ENCODE results near the gene MAPK7.
"Not testable (repeated sequence)": the region's sequence is repeated elsewhere in the genome, so short reads cannot be mapped to it uniquely, and the experiment has no call there.

MAPK7 gene

DNA sequence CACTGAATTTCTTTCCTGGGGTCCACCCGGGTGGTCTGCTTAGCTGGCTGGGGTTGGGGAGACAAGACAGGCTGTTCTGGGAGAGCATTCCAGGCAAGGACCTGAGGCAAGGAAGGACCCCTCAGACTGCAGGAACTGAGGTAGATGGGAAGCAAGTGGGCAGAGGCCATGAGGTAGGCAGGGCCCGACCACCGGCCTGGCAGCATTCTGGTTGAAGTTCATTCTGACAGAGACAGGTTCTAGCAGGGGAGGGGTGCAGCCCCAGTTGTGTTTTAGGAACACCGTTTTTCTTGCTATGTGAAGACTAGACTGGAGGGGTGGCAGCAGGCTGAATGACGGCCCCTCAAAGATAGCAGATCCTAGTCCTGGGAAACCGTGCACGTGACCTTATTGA, 33.2 kb upstream of the MAPK7 start:
- H3K36me3 ChIP-seq (ENCODE audit: control insufficient read depth, low read depth, low read length): peaks cover 4% of the 10 kb centered on the region
- no peaks in the 10 kb centered on the region for H3K4me1 ChIP-seq (ENCODE audit: control insufficient read depth, low read depth, low read length)
- no peak overlapping the region for H3K9ac ChIP-seq (ENCODE audit: low read length)
- no peak overlapping the region for H3K4me3 ChIP-seq (ENCODE audit: low read length)
- H3K27ac ChIP-seq (ENCODE audit: low read length): no peak overlapping the region
- H3K9me3 ChIP-seq (ENCODE audit: control insufficient read depth, low read depth, low read length): no peaks in the 10 kb centered on the region
- H3K27me3 ChIP-seq (ENCODE audit: control insufficient read depth, insufficient read depth, low read length): no peaks in the 10 kb centered on the region

DNA sequence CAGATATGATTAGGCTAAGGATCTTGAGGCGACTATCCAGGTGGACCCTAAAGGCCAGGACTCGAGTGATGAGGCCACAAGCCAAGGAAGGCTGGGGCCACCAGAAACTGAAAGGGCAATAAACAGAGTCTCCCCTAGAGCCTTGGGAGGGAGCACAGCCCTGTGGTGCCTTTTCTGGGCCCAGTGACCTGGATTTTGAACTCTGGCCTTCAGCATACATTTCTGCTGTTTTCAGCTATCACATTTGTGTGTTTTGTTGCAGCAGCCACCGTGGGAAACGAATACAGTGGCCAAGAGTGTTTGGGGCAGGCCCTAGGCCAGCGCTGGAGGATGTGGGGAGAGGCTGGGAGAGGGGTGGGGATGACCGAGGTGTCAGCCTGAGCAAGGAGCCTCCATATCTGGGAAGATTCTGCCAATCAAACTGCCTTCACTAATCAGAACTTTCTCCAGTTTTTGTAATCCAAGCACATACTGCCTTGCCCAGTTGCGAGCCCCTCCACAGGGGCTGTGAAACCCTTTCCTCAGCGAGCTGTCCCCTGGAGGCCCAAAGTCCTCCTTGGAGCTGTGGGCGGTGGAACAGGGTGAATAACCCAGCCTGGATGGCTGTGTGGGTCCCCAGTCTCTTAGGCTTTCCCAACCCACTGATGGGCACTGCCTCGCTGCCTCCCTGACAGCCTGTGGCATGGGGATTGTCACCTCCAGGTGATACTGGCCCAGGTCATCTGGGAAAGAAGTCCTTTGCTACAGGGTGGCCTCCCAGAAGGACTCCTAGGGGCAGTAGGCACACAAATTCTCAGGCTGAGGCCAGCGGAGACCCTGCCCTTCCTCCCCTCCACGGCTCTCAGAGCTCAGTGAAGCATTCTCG, 32.6 kb upstream of the MAPK7 start:
- Histone ChIP-seq H3K4me1 (ENCODE audit: control insufficient read depth, low read depth, low read length) (no peaks in the 10 kb centered on the region), H3K36me3 (ENCODE audit: control insufficient read depth, low read depth, low read length) (peaks cover 4% of the 10 kb centered on the region), H3K4me3 (ENCODE audit: low read length) (no peak overlapping the region), H3K9me3 (ENCODE audit: control insufficient read depth, low read depth, low read length) (no peaks in the 10 kb centered on the region), H3K27me3 (ENCODE audit: control insufficient read depth, insufficient read depth, low read length) (no peaks in the 10 kb centered on the region), H3K9ac (ENCODE audit: low read length) (no peak overlapping the region), H3K27ac (ENCODE audit: low read length) (no peak overlapping the region)

DNA sequence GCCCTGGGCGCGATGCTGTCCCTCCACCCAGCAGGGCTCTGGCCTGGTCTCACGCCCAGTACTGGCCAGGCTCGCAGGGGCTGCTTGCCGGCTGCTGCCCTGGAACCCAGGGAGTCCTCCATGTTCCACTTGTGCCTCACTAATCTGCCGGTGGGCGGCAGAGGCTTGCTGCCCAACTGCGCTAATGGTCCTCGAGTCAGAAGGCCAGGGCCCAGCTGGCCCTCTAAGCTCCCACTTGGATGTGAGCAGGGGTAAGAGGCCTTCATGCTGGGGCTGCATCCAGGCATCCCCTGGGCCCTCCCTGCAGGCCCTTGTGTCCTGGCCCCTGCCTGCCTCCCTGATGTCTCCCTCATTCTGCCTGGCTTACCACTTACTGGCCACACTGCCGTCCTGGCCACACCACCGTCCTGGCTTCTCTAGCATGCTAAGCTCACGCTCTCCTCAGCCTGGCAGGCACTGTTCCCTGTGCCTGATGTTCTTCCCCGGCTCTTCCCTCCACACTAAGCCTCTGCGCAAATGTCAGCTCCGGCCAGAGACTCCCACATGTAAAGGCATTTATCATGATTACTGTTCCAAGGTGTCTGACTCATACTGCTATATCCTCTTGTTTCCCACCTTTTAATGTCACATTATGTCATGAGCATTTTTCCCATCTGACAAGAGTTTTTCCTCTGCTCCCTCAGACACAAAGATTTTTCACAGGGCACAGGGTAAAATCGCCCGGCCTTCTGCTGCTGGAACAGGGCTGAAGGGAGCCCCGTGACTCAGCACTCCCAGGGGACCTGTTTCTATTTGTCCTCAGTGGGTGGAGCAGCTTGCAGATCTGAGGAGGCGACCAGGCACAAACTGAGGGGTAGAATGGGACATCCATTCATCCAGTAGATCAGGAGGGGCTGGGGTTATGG, 31.7 kb upstream of the MAPK7 start:
- H3K27me3 ChIP-seq (ENCODE audit: control insufficient read depth, insufficient read depth, low read length): no peaks in the 10 kb centered on the region
- no peak overlapping the region for H3K27ac ChIP-seq (ENCODE audit: low read length)
- H3K9ac ChIP-seq (ENCODE audit: low read length): no peak overlapping the region
- H3K36me3 ChIP-seq (ENCODE audit: control insufficient read depth, low read depth, low read length): peaks cover 4% of the 10 kb centered on the region
- no peaks in the 10 kb centered on the region for H3K4me1 ChIP-seq (ENCODE audit: control insufficient read depth, low read depth, low read length)
- H3K4me3 ChIP-seq (ENCODE audit: low read length): no peak overlapping the region
- no peaks in the 10 kb centered on the region for H3K9me3 ChIP-seq (ENCODE audit: control insufficient read depth, low read depth, low read length)

DNA sequence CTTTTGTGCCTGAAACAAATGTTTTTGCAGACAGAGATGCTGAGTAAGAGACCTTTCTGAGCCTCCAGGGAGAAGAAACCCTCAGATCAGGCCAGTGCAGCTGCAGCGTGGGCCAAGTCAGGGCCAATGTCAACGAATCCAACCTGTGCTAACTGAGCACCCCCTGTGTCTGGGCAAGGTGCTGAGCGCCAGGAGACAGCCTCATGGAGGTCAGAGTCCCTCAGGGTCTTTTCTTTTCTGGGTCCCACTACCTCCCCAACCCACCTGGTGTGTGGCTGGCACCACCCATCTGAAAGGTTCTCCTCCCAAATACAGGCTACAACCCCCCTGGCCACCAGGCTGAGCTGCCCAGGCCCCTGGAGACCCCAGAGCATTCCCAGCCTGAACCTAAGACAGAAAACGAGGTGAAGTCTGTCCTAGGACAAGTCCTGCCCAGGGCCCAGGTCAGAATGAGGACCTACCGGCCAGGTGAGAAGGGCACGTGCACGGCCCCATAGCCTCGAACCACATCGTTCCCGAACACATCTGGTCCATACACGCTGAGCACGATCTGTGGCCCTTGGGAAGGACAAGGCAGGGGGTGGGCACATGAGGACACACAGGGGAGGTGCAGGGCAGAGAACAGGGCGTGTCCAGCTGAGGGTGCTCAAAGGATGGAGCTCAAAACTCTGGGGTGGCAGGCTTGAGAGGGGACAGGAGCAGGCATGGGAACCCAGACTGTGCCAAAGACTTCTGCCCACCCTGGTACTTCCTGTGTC, 30.8 kb upstream of the MAPK7 start:
- Histone ChIP-seq H3K27ac (ENCODE audit: low read length) (no peak overlapping the region), H3K27me3 (ENCODE audit: control insufficient read depth, insufficient read depth, low read length) (no peaks in the 10 kb centered on the region), H3K9ac (ENCODE audit: low read length) (no peak overlapping the region), H3K9me3 (ENCODE audit: control insufficient read depth, low read depth, low read length) (no peaks in the 10 kb centered on the region), H3K4me1 (ENCODE audit: control insufficient read depth, low read depth, low read length) (no peaks in the 10 kb centered on the region), H3K4me3 (ENCODE audit: low read length) (no peak overlapping the region), H3K36me3 (ENCODE audit: control insufficient read depth, low read depth, low read length) (peaks cover 4% of the 10 kb centered on the region)

DNA sequence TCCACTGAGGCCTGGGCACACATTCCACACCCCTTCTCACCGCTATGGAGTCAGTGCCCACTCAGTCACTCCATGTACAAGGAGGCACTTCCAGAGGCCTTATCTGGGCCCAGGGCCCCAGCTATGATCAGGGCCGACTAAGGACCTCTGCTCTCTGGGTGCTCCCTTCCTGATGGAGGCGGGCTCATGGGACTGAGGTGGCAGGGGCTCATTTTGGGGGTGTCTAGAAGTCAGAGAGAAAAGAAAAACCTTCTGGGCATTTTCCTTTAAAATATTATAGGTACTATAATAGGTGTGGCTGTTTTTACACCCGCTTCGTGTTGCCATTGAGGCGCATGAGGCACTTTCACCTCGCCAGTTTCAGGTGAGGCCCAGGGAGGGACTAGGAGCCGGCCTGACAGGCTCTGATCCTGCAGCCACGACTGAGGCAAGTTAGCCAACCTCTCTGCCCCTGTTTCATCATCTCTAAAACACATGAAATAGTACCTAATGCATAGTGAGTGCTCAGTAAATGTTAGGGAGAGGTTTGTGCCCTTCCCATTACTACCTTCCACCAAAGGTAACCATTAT, 30.1 kb upstream of the MAPK7 start:
- no peak overlapping the region for H3K4me3 ChIP-seq (ENCODE audit: low read length)
- H3K9me3 ChIP-seq (ENCODE audit: control insufficient read depth, low read depth, low read length): no peaks in the 10 kb centered on the region
- H3K27me3 ChIP-seq (ENCODE audit: control insufficient read depth, insufficient read depth, low read length): no peaks in the 10 kb centered on the region
- H3K4me1 ChIP-seq (ENCODE audit: control insufficient read depth, low read depth, low read length): no peaks in the 10 kb centered on the region
- H3K9ac ChIP-seq (ENCODE audit: low read length): no peak overlapping the region
- H3K36me3 ChIP-seq (ENCODE audit: control insufficient read depth, low read depth, low read length): peaks cover 4% of the 10 kb centered on the region
- H3K27ac ChIP-seq (ENCODE audit: low read length): no peak overlapping the region

DNA sequence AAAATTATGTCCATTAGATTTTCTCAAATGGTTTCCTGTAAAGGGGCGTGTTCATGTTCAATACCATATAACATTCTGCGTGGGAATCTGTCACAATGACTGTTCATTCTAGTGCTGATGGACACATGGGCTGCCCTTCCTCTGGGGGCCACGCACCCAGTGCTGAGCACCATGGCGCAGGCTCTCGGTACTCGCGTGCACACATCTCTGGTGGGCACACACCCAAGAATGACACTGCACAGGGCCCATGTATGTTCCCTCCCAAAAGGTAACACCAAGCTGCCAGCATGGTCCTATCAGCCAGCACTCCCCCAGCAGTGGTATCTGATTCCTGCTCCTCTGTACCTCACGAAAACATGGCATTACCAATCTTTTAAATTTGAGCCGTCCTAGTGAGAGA, 29.5 kb upstream of the MAPK7 start:
- no peak overlapping the region for H3K4me3 ChIP-seq (ENCODE audit: low read length)
- no peak overlapping the region for H3K9ac ChIP-seq (ENCODE audit: low read length)
- no peaks in the 10 kb centered on the region for H3K4me1 ChIP-seq (ENCODE audit: control insufficient read depth, low read depth, low read length)
- no peaks in the 10 kb centered on the region for H3K27me3 ChIP-seq (ENCODE audit: control insufficient read depth, insufficient read depth, low read length)
- peaks cover 4% of the 10 kb centered on the region for H3K36me3 ChIP-seq (ENCODE audit: control insufficient read depth, low read depth, low read length)
- H3K27ac ChIP-seq (ENCODE audit: low read length): no peak overlapping the region
- H3K9me3 ChIP-seq (ENCODE audit: control insufficient read depth, low read depth, low read length): no peaks in the 10 kb centered on the region

DNA sequence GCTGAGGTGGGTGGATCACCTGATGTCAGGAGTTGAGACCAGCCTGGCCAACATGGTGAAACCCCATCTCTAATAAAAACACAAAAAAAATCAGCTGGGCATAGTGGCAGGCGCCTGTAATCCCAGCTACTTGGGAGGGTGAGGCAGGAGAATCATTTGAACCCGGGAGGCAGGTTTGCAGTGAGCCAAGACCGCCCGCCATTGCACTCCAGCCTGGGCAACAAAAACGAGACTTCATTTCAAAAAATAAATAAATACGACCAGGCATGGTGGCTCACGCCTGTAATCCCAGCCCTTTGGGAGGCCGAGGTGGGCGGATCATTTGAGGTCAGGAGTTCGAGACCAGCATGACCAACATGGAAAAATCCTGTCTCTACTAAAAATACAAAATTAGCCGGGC, 24.9 kb upstream of the MAPK7 start:
- H3K9ac ChIP-seq (ENCODE audit: low read length): not testable (repeated sequence)

DNA sequence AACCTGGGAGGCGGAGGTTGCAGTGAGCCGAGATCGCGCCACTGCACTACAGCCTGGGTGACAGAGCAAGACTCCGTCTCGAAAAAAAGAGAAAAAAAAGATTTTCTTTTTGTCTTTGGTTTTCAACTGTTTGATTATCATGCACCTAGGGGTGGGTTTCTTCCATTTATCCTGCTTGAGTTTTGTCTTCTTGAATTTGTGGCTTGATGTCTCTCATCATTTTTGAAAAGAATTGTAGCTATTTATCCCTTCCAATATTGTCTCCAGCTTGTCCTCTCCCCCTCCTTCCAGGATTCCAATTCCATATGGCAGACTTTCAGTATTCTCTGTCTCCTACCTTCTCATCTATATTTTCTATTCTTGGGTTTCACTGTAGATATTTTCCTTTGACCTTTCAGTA, 23.6 kb upstream of the MAPK7 start:
- no peak overlapping the region for H3K4me3 ChIP-seq (ENCODE audit: low read length)
- no peaks in the 10 kb centered on the region for H3K9me3 ChIP-seq (ENCODE audit: control insufficient read depth, low read depth, low read length)
- H3K4me1 ChIP-seq (ENCODE audit: control insufficient read depth, low read depth, low read length): no peaks in the 10 kb centered on the region
- no peaks in the 10 kb centered on the region for H3K27me3 ChIP-seq (ENCODE audit: control insufficient read depth, insufficient read depth, low read length)
- H3K27ac ChIP-seq (ENCODE audit: low read length): no peak overlapping the region
- H3K36me3 ChIP-seq (ENCODE audit: control insufficient read depth, low read depth, low read length): peaks cover 4% of the 10 kb centered on the region
- no peak overlapping the region for H3K9ac ChIP-seq (ENCODE audit: low read length)

More for the DNA sequence above, 24.9 kb upstream of the MAPK7 start:
- not testable (repeated sequence) for H3K27me3 ChIP-seq (ENCODE audit: control insufficient read depth, insufficient read depth, low read length); H3K36me3 ChIP-seq (ENCODE audit: control insufficient read depth, low read depth, low read length); H3K9me3 ChIP-seq (ENCODE audit: control insufficient read depth, low read depth, low read length); H3K4me1 ChIP-seq (ENCODE audit: control insufficient read depth, low read depth, low read length); H3K4me3 ChIP-seq (ENCODE audit: low read length); H3K27ac ChIP-seq (ENCODE audit: low read length)

DNA sequence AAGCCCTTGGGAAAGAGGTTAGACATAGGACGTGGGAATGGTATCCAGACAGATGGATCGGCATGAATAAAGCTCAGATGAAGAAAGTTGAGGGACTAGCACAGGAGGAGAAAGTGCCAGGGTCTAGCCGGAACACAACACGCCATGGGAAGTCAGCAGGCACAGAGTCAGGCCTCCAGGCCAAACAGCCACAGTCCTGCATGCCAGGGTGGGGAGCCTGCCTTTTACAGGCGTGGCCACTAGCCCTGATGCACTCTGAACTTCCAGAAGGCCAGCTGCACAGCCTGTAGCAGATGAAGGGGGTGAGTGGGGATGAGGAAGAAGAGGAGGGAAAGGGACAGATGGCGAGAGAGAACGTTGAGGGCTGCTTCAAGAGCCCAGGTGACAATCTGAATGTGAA, 20.9 kb upstream of the MAPK7 start:
- peaks cover 4% of the 10 kb centered on the region for H3K36me3 ChIP-seq (ENCODE audit: control insufficient read depth, low read depth, low read length)
- no peaks in the 10 kb centered on the region for H3K4me1 ChIP-seq (ENCODE audit: control insufficient read depth, low read depth, low read length)
- H3K4me3 ChIP-seq (ENCODE audit: low read length): no peak overlapping the region
- H3K27ac ChIP-seq (ENCODE audit: low read length): no peak overlapping the region
- H3K27me3 ChIP-seq (ENCODE audit: control insufficient read depth, insufficient read depth, low read length): no peaks in the 10 kb centered on the region
- H3K9ac ChIP-seq (ENCODE audit: low read length): no peak overlapping the region
- H3K9me3 ChIP-seq (ENCODE audit: control insufficient read depth, low read depth, low read length): no peaks in the 10 kb centered on the region

DNA sequence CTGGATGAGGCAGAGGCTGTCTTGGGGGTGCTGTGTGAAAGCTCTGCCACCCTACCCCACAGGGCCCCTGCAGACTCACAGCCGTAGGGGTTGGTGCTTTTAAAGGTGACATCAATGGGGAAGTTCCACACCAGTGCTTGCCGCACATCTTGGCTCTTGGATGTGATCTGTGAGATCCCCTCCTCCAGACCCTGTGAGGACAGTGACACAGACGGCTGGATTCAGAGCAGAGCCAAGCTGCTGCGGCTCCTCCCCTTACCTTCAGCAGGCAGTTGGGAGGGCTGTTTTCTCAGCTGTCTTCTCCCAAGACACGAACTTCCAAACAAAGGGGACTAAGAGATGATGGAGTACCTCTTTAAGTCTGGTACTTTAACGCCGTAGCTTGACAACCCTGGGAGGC, 20.5 kb upstream of the MAPK7 start:
- Histone ChIP-seq H3K4me1 (ENCODE audit: control insufficient read depth, low read depth, low read length) (no peaks in the 10 kb centered on the region), H3K9me3 (ENCODE audit: control insufficient read depth, low read depth, low read length) (no peaks in the 10 kb centered on the region), H3K27ac (ENCODE audit: low read length) (no peak overlapping the region), H3K36me3 (ENCODE audit: control insufficient read depth, low read depth, low read length) (peaks cover 4% of the 10 kb centered on the region), H3K4me3 (ENCODE audit: low read length) (no peak overlapping the region), H3K27me3 (ENCODE audit: control insufficient read depth, insufficient read depth, low read length) (no peaks in the 10 kb centered on the region), H3K9ac (ENCODE audit: low read length) (no peak overlapping the region)

DNA sequence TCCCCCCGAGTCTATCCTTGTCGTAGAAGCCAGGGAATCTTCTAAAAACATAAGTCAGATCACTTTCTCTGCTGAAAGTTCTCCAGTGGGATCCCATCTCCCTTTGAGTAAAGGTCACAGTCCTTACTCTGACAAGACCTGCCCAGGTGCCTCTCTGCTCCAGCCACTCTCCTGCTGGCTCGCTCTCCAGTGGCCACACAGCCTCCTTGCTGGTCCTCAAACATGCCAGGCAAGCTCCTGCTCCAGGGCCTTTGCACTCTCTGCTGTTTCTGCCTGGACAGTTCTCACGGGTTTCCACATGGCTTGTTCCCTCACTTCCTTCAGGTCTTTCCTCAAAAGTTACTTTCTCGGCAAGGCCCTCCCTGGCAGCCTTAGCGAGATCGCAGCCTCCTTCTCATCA, 19.1 kb upstream of the MAPK7 start:
- Histone ChIP-seq H3K9ac (ENCODE audit: low read length) (no peak overlapping the region), H3K9me3 (ENCODE audit: control insufficient read depth, low read depth, low read length) (no peaks in the 10 kb centered on the region), H3K27me3 (ENCODE audit: control insufficient read depth, insufficient read depth, low read length) (no peaks in the 10 kb centered on the region), H3K27ac (ENCODE audit: low read length) (no peak overlapping the region), H3K4me1 (ENCODE audit: control insufficient read depth, low read depth, low read length) (peaks cover 4% of the 10 kb centered on the region), H3K4me3 (ENCODE audit: low read length) (no peak overlapping the region), H3K36me3 (ENCODE audit: control insufficient read depth, low read depth, low read length) (peaks cover 4% of the 10 kb centered on the region)
